NCI-H2107 treated with DMSO at 0.1 percent for 48 hours (cell line): Measurements from ENCODE around the gene IMP3.
A peak's percentile ranks its signal among the peaks of the same experiment; 100 is the strongest.

Experiments
- DNase-seq: peaks from one replicate; lab custom pipeline; 2025; ENCODE audit not compliant: unreplicated experiment; lab: John Stamatoyannopoulos, UW

IMP3 gene

DNA sequence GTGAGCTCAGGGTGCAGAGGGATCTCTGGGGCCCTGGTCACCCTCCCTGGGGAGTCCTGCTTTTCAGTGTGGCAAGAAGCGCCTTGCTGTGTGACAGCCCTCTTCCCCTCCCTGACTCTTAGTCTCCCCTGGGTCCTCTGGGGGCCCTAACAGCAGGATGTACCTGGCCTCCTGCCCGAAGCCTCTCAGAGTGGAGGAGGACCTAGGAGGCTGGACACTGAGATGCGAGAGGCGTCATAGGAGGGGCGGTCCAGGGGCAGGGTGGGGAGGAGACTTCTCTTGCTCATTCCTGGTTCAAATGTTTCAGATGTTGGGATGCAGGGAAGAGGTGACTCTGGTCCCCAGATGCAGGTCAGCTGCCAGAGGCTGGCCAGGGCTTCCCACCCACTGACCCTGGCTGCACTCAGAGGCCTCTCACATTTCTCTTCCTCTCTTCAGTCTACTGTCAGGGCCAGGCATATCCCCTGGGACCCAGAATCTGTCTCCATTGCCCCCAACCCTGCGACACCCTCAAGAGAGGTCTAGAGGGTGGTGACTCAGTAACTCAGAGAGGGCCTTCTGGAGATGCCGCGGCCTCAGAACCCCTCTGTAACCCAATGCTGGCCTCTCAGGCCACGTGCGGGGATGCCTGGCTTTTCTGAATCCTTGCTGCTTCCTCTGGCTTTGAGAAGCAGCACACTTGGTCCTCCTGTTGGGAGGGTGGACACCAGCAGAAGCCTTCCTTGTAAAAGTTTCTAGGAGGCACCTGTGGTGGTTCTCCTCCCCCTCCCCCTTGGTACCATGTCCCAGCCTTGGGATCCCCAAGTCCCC lies 33.6 kb upstream of the IMP3 start:
- DNase-seq = peak; percentile 23

DNA sequence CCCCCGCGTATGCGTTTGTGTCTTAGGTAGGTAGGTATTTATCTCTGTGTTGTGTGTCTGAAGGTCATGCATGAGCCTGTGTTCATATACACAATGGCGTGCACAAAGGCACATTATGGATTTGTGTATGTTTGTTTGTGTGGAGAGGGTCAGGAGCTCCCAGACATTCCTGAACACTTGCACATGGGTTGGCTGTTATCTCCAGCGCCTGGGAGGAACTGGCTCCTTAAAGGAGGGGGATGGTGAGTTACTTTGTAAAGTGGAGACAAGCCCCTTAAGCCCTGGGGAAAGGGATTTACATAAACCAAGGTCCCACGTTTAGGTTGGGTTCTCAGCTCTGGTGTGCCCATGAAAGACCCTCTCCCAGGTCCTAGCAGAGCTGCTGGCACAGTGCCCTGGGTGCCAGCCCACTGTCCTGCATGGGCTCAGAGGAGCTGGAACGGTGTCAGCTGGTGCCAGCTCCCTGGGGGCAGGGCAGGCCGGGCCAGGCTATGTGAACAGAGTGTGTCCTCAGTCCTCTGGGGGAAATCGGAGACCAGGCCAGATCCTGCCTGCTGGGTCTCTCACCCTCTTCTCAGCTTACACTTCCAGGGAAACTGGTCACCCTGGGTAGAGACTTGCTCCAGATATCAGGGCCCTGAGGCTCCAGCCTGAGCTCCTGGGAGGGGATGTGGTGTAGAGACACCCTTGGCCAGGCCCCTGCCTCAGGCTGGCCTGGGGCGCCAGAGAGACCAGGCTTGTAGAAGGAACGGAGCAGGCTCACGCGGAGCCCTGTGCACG lies 32.8 kb upstream of the IMP3 start:
- no peak for DNase-seq

DNA sequence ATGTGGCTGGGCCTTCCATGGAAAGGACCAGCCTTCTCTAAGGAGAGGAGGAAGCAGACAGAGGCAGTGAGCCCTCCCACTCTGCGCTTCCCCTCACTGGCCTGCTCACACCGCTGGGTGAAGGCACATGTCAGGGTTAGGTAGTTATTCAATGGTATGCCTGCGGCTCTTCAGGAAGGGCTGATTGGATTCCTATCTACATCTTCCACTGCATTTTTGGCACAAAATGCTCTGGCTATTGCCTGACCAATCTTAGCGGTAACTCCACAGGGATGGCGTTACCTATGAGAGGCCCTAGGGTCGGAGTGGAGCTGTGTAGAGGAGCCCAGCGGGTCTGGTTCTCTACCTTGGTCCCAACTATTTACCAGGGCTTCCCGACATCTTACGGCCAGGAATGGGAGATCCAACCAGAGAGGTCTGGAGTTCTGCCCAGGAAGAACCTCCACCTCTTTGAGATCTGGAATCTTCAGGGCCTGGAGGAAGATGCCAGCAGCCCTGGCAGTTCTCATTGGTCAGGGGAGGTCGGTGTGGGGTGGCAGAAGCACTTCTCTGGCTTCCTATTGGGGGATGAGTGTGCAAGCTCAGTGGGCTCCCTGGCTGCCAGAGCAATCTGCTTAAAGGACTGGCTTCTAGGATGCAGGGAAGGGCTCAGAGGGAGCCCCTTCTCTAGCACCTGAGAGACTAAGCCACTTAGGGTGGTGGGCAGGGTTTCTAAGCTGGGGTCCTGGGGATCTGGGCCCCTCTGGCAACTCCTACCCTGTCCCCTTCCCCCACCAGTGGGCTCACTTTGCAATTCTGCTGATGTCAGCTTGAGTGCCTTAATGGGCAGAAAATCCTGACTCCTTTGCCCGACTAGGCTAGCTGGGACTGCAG lies 31.9 kb upstream of the IMP3 start:
- DNase-seq = no peak

DNA sequence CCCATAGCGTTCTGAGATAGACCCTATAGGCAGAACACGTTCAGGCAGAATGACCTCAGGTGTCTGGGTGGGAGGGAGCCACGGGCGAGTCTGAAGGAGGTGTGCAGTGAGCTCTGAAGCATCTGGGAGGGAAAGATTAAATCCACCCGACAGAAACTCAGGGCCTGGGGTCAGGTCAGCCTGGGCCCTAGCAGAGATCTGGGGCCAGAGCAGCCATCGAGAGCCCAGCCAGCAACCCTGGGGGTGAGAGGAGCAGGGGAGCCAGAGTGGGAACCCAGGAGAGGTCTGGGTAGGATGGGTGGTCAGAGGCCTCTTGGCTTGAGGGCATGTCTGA lies 29.8 kb upstream of the IMP3 start:
- no peak for DNase-seq

DNA sequence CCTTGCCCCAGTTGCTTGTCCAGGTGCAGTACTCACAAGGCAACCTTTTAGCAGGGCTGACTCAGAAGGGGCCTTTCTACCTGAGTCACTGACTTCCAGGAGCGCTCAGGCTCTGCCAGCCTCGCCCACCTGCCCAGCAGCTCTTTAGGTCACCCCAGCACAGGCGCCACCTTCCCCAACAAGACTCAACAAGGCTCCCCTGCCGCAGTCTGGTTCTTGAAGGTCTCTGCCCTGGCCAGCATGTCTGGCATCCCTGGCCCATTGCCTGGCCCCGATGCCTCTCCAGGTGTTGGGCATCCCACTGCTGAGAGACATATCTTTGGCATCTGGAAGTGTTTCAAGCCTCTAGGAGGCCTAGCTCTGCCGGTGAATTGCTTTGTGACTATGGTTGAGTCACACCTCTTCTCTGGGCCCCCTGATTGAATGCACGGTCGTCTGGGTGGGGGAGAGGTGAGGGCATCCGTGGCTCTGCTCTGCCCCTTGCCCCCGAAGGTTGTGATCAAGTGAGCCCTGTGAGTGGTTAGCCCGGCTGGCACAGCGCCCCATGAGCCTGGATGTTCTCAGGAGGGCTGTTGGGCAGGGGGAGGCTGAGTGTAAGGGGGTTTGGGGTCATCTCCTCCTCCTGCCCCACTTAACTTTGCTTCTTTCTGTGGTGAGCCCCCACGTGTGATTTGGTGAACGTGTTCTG lies 29.3 kb upstream of the IMP3 start:
- no peak for DNase-seq

DNA sequence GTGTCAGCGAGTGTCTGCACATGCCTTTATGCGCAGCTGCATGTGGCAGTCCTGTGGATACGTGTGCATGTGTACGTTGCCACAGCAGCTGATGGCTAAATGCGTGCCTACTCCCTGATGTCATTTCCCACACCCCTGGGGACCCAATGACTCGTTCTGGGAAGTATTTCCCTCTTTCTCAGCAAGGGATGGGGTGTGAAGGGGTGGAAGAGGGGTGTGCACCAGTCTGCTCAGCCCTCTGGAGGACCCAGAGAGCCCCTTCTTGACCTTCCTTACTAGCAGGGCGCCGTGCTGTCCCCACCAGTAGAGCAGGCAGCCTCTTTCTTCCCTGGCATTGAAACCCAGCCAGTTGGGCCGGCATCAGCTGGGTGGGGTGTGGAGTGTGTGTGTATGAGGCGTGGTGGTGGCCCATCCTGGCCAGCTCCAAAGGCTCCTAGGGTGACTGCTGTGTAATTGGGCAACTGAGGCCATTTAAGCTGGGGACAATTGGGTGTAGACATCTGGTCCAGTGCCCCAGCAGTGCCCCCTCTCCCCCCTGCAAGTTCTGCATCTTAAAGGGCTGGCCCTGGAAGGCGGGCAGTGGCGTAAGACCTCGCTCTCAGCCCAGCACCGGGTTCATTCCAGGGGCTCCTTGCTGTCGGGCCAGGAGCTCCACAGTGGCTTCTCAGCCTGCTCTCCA lies 26.9 kb upstream of the IMP3 start:
- DNase-seq = no peak

DNA sequence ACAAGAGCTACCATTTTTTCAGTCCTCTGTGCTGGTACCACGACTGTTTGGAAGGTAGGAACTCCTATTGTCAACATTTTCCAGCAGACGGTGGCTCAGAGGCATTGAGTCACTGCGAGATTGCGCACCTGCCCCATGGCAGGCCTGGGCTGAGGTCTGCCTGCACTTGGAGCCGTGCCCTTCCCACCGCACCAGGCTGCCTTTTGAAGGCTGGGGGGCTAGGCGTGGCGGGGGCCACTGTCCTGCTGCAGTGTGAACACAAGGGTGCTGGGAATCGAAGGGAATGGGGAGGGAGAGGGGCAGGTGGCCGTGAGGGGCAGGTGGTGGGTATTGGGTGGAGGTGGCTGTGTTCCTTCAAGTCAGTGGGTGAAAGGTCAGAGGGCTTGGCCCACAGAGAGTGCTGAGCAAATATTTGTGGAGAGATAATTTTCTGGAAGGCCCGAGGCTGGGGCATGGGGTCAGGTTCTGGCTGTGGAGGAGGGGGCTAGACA lies 24.0 kb upstream of the IMP3 start:
- no peak for DNase-seq

DNA sequence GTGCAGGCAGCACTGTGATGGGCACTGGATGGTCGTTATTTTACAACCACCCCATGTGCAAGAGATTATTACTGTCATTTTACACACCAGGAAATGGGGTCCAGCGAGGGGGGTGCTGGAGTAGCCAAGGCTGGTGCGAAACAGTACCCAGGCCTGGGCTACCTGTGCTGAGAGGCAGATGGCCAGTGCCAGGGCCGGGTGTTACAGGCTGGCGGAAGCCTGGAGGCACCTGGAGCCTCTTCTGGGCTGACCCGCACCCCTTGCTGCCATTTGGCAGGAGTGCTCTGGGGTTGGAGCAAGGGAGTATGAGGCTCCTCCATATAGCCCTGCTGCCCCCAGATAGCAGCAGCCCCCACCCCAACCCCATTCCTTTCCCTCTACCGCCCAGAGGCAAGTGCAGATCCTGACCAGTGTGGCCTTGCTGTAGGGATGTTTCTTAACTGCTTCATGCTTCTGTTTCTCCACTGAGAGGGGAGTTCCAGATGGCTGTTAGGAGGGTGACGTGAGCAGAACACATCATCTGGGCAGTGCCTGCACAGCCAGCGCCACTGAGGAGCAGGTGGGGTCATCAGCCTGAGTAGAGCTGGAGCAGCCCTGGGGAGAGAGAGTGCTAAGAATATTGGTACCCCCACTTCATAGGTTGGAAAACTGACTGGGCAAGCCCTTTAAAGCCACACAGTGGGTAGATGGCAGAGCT lies 22.9 kb upstream of the IMP3 start:
- no peak for DNase-seq

DNA sequence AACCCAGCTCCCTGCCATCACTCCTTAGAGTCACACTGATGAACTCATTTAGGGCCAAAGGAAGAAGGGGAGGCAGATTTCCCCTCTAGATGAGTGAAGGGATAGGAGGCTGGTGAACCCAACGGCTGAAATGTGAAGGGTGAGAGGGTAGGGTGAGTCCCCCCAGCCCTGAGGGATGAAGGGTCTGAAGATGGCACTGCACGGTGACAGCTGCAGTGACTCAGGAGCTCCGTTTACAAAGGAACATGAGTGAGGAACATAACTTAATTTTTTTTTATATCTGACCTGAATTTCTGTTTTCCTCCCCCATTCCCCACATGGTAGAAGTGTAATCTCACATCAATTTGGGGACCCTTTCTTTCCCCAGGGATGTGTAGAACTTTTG lies 21.7 kb upstream of the IMP3 start:
- no peak for DNase-seq

DNA sequence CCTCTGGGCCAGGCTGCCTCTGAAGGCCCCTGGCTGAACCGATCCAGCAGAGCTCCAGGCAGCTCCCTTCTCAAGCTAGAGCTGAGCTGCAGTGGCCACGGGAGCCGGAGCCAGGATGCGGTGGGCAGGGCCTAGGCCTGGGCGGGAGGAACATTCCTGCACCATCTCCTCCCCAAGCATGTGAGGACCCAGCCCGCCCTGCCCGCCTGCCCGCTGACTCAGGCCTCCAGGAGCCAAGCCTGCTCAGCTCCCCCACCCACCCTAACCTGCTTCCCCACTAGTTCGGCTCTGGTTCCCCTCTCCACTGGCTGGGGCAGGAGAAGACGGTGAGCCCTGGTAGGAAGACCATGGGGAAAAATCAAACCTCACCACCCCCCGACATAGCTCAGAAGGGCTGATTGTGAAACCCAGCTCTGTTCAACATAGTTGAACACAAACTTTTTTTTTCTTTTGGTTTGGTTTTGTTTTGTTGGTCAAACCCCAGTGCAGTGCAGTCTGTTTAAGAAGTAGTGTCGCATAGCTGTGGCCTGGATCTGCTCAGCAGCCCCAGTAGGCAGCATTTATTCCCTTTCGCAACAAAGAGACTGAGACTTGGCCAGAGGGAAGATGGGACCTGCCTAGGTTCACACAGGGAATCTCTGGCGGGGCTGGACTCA lies 21.2 kb upstream of the IMP3 start:
- DNase-seq = no peak

DNA sequence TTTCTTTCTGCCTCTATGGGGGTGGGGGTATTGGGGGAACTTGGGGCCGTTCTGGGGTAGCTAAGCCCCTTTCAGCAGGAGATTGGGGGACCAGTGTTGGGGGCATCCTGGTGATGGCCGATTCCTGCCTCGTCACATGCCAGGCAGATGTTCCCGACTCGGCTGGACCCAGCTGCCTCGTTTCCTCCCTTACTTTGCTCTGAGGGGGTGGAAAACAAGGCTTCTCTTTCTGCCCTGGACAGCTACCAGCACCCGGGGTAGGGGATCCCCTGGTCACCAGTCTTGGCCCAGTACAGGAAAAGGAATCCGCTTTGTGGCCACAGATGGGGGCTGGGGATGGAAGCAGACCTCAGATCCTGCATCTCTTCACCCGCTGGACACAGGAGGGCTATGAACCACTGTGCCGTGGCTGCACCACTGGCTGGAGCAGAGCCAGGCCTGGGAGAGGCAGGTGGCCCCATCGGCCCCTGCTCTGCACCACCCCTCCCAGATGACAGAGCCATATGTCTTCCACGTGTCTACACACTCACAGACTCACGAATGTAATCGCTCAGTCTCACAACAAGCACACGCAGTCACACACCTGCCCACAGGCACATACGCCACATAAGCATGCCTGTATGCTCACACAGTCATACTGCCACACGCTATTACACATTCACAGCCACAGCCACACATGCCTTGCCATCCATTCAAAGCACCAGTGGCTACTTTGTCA lies 20.1 kb upstream of the IMP3 start:
- DNase-seq = no peak

DNA sequence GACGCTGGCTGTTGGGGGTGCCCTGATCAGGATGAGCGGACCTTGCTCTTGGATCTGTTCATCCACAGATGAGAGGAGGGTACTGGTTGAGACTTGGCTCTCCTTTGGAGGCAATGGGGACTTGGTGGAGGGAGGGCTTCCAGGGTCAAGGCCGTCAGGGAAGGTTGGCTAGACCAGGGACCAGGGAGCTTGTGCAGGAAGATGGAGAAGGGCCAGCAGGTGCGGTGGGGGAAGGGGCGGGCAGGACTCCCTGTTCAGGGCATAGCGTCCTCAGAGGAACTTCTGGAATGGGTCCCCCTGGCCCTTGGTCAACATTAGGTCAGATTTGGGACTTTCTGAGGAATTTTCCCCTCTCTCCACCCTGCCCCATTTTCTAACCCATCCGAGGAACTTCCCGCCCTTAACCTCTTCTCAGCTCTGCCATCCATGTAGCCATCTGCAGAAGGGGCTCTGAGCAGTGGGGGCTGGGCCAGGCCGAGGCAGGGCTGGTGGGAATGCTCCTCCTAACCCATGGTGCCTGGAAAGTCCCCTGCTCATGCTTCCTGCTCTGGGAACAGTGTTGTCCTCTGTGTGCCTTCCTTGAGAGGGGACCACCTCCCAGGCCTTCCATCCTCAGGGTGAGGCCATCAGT lies 19.2 kb upstream of the IMP3 start:
- no peak for DNase-seq

DNA sequence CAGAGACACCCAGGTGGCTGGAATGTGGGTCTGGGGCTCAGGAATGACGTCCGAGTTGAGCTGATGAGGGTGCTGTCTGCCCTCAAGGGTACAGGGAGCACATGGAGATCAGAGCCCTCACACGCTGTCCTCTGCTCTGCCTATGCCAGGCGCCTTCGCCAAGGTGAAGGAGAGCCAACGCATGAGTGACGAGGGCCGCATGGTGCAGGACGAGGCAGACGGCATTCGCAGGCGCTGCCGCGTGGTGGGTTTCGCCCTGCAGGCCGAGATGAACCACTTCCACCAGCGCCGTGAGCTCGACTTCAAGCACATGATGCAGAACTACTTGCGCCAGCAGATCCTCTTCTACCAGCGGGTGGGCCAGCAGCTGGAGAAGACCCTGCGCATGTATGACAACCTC lies 16.8 kb upstream of the IMP3 start:
- DNase-seq = no peak

DNA sequence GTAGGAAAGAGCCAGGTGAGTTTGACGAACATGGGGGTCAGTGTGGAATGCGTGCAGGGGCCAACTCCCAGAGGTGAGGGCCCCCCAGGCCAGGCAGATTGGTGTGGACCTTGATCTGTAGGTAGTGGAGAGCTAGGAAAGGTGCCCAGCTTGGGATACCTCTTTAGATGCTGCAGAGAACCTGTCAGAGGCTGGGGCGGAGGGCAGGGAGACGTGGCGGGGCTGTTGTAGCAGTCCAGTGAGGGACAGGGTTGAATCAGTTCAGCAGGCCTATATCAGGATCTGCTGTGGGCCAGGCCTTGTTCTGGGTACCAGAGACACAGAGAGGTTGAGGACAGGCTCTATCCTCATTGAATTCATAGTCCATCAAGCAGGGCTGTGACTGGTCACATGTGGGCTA lies 16.3 kb upstream of the IMP3 start:
- no peak for DNase-seq

DNA sequence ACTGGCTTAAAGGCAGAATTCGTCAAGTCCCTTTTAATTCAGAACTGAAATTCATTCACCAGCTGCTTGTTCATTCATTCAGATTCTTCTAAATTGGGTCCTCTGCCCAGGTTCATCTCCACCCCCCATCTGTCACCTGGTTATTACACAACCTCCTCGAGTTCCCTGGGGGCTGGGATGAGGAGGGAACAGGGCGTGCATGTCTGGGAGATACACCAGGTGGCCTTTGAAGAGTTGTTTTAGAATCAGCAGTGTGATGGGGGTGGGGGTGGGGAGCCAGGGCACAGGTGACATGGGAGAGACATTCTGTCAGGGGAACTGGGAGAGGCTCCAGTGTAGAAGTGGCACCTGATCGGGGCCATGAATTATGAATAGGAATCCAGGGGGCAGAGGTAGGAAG lies 15.9 kb upstream of the IMP3 start:
- DNase-seq = peak; percentile 48

DNA sequence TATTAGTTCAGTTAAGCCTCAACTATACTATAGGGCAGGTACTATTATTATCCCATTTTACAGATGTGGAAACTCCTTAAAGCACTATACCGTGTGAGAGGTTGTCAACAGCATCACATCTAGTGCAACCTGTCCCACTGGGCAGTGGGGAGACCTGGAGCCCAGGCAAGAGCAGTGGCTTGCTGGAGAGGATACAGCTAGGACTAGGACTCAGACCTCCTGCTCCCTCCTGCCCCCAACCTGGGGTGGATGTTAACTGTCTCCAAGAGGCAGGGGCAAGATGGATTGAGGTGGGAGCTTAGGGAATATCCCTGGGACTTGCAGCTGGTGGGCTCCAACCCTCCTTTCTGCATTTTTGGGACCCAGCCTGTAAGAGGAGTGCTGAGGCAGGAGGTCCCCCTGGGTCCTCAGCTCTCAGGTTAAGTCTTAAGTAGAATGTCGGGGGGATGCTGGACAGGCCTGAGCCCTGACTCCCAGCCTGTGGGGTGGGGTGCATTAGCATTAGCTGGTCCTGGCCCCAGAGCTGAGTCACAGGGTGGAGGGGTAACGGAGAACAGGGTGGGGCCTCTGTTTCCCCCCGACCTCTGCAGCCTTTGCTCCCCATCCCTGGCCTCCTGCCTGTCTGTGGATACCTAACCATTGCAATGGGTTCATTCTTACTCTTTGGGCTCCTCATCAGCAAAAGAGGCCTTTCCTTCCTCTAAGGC lies 14.3 kb upstream of the IMP3 start:
- DNase-seq = no peak

DNA sequence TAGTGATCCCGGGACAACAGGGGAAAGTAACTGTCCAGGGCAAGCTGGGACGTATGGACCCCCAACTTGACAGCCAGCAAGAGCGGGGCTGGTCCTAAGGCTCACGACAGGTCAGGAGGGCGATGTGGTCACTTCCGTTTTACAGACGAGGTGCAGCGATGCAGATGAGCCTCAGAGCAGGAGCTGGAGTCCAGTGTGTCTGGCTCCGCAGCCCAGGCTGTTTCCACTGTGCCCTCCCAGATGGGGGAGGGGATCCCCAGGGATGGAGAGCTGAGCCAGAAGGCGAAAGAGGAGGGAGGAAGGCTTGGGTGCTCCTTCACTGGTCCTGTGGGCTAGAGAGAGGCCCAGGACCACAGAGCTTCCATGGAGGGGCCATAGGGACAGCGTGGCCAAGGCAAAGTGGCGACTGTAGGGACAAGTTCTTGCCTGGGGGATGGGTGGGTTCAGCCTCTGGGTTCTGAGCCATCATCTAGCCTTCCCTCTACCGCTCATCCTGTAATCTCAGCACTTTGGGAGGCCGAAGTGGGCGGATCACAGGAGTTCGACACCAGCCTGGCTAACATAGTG lies 13.4 kb upstream of the IMP3 start:
- DNase-seq = no peak
